Lower leg skin (tissue), 4 donors: Measurements from ENCODE around the gene NAALADL1. TPM values are rescaled to one million over a fixed set of nuclear protein-coding genes. Genes with fewer than 3 reads are reported as not detected.

Experiments
- DNase-seq, 2 donors: peaks; one replicate each; pipeline ENCODE4 v3.0.0-alpha.2; 2019; ENCODE audit warnings: low spot score in 2 of 2
- H3K4me3 ChIP-seq: fragments of 200-600 bp; sonication (generic); 2 replicates; pipeline ENCODE4 v1.5.1; 2017; ENCODE audit warnings: mild to moderate bottlenecking, low read depth; ENCODE audit not compliant: poor library complexity, severe bottlenecking
- CTCF ChIP-seq, 3 donors: fragments of 450-650 bp; IDR thresholded peaks; one replicate each; pipeline ENCODE4 v1.5.1; 2016; ENCODE audit warnings: antibody characterized with exemption in 3 of 3, mild to moderate bottlenecking in 3 of 3, moderate library complexity in 2 of 3
- POLR2A ChIP-seq, 2 donors: fragments of 450-650 bp; IDR thresholded peaks; one replicate each; pipeline ENCODE4 v1.6.1; 2016 to 2017; ENCODE audit warnings: antibody characterized with exemption in 2 of 2, mild to moderate bottlenecking in 1 of 2, moderate library complexity in 1 of 2
- WGBS, 2 donors: methylation state at CpG; one replicate each; pipeline ENCODE4 v1.1.5; 2018; 5-methylcytosine and 5-hydroxymethylcytosine counted together
- intact Hi-C: fragments of 100-400 bp; cut with DNase I; formaldehyde crosslinking; loops from one replicate; pipeline ENCODE4 v1.15.0; 2023; ENCODE audit warnings: low total_unique reads
- microRNA-seq, 2 donors: library from miRNA; unstranded; fragments of <30 nt; microRNA quantifications; one replicate each; pipeline ENCODE4, GENCODE V29; 2016; ENCODE audit warnings: borderline replicate concordance in 2 of 2, borderline number of aligned reads in 1 of 2
- total RNA-seq, 4 donors: library from RNA; depleted of rRNA; stranded (reverse); fragments of >200 nt; gene quantifications; one replicate each; pipeline ENCODE4 v1.1.0, GENCODE V29; 2016

The NAALADL1 gene
- total RNA-seq, 4 donors from 2014 or later = 1.5 to 11.9 (median 9.7) TPM

GRCh38 chr11:64996327-64996709, 62.0 kb downstream of the NAALADL1 start:
- 52 to 62% methylated on average over 11 of the region's 11 CpGs for WGBS, 2 donors

More at GRCh38 chr11:64996327-64996709, 62.0 kb downstream of the NAALADL1 start:
- no peak for TF ChIP-seq CTCF (IDR thresholded peaks at IDR 0.05)
- TF ChIP-seq POLR2A (IDR thresholded peaks at IDR 0.05) = no peak
- no peak overlapping the region for H3K4me3 ChIP-seq
- intact Hi-C loops = no loop called here
- DNase-seq = no peak

Small RNAs within 50 kb of the gene (microRNA-seq; reads per million reads assigned to microRNA genes)
- gene MIR6879 = 0 to 0.68 reads per million in 2 donors

Other genes with a start within 250 kb of the NAALADL1 start
- gene MEN1, start 248.0 kb downstream of the NAALADL1 start, total RNA-seq = 10 to 100 TPM; 20.5 to 42.7 (median 32.2) TPM
- gene CDC42BPG, start 213.9 kb downstream of the NAALADL1 start, total RNA-seq = 10 to 100 TPM; 40.3 to 81.3 (median 50.1) TPM
- gene EHD1, start 179.9 kb downstream of the NAALADL1 start, total RNA-seq = 10 to 100 TPM; 81.0 to 98.9 (median 90.5) TPM
- 100 to 1,000 TPM in 1 of 4 donors, 10 to 100 TPM in 3; 73.8 to 118 (median 91.2) TPM for gene ATG2A, start 141.3 kb downstream of the NAALADL1 start, total RNA-seq
- 10 to 100 TPM; 21.8 to 43.6 (median 34.0) TPM for gene PPP2R5B, start 133.9 kb downstream of the NAALADL1 start, total RNA-seq
- not detected for gene GPHA2, start 122.7 kb downstream of the NAALADL1 start, total RNA-seq
- not detected for gene MAJIN, start 86.4 kb downstream of the NAALADL1 start, total RNA-seq
- under 1 TPM in 2 of 4 donors, not detected in 2; 0.15 to 0.62 TPM for gene BATF2, start 61.6 kb downstream of the NAALADL1 start, total RNA-seq
- gene ARL2, start 44.4 kb downstream of the NAALADL1 start, total RNA-seq = 100 to 1,000 TPM; 101 to 260 (median 110) TPM
- gene SNX15, start 31.1 kb downstream of the NAALADL1 start, total RNA-seq = 10 to 100 TPM; 16.9 to 48.0 (median 22.7) TPM
- 10 to 100 TPM; 11.6 to 15.1 (median 12.9) TPM for gene SAC3D1, start 17.3 kb downstream of the NAALADL1 start, total RNA-seq
- 1 to 10 TPM; 1.0 to 2.4 (median 1.7) TPM for gene CDCA5, start 25.5 kb upstream of the NAALADL1 start, total RNA-seq
- 10 to 100 TPM; 45.8 to 72.3 (median 54.8) TPM for gene ZFPL1, start 25.7 kb upstream of the NAALADL1 start, total RNA-seq
- 100 to 1,000 TPM; 373 to 932 (median 648) TPM for gene VPS51, start 37.7 kb upstream of the NAALADL1 start, total RNA-seq
- gene TM7SF2, start 53.3 kb upstream of the NAALADL1 start, total RNA-seq = 100 to 1,000 TPM; 118 to 374 (median 160) TPM
- gene ZNHIT2, start 59.1 kb upstream of the NAALADL1 start, total RNA-seq = 10 to 100 TPM; 10.7 to 24.9 (median 17.7) TPM
- gene FAU, start 63.6 kb upstream of the NAALADL1 start, total RNA-seq = 1,000 to 10,000 TPM in 2 of 4 donors, 100 to 1,000 TPM in 2; 574 to 1,562 (median 887) TPM
- gene MRPL49, start 63.8 kb upstream of the NAALADL1 start, total RNA-seq = 100 to 1,000 TPM in 1 of 4 donors, 10 to 100 TPM in 3; 61.0 to 107 (median 82.4) TPM
- 10 to 100 TPM; 21.9 to 60.3 (median 47.8) TPM for gene SYVN1, start 76.0 kb upstream of the NAALADL1 start, total RNA-seq
- not detected for gene SPDYC, start 111.7 kb upstream of the NAALADL1 start, total RNA-seq
- 100 to 1,000 TPM; 284 to 464 (median 363) TPM for gene CAPN1, start 123.4 kb upstream of the NAALADL1 start, total RNA-seq
- 10 to 100 TPM in 1 of 4 donors, 1 to 10 TPM in 3; 6.7 to 11.2 (median 7.6) TPM for gene POLA2, start 203.4 kb upstream of the NAALADL1 start, total RNA-seq